ENCODE results near the gene ACIN1.

The ACIN1 gene

GRCh38 chr14:23009483-23009938, 85.4 kb downstream of the ACIN1 start:
- no peak for DNase-seq

GRCh38 chr14:23008831-23009230, 86.1 kb downstream of the ACIN1 start:
- no peak for DNase-seq

Measured in midbrain (tissue), 1 donor.